ENCODE data around the gene TOX2.

The TOX2 gene

DNA sequence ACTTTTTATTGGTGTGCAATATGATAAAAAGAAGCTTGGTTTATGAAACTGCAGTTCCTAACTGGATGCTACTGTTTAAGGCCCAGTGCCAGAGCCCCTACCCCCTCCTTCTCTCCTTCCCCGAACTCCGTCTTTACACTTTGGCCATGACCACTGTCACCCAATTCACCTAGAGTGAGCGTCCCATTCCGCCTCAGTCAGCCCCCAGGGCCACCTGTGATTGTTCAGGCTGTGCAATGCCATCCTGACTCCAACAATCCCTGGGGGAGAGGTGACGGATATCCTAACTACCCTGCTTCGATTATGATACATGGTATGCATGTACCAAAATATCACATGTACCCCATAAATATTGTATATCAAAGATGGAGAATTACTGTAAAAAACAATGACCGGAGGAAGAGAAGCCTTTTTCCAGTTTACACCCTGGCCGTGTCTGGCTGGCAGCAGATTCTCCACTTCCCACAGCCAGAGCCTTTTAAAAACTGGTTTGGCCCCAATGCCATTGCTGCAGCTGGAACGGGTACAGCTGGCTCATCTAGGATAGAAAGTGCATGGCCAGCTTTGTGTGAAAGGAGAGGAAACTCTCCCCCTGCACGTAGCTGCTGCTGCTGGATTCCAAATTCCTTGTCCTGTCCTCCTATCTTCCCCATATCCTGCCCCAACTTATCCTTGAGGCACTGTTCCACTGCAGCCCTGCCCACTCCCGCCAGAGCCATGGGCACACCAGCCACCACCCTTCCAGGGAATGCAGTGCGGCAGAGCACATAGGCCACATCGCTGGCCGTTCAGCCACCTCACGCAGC, 172.6 kb downstream of the TOX2 start:
- ChIA-PET CTCF (interaction anchor here (0.5 to 1.5 kb wide), 2 partner anchors 30 to 1685 kb away, joined by 3 read pairs; no protein-coding TSS in a partner anchor), POLR2A (no interaction called here)
- H3K9me3 ChIP-seq (ENCODE audit: control extremely low read depth in 1 of 5, control insufficient read depth in 4 of 5, insufficient read depth in 2 of 5, low read depth in 1 of 5, low read length in 4 of 5), result peaks cover 0 to 2% (median 0%) of the 10 kb centered on the region in 5 experiments
- peaks cover 0 to 4% (median 2%) of the 10 kb centered on the region in 5 experiments for H3K27me3 ChIP-seq (replicated peaks in 2 of 5; ENCODE audit: control insufficient read depth in 4 of 5, insufficient read depth in 5 of 5, low read length in 4 of 5)
- DNase-seq, result no peak
- H3K36me3 ChIP-seq (ENCODE audit: control insufficient read depth in 4 of 4, insufficient read depth in 4 of 4, low read length in 3 of 4), result no peaks in the 10 kb centered on the region
- H3K4me3 ChIP-seq (ENCODE audit: control insufficient read depth in 1 of 7, extremely low read depth in 1 of 7, insufficient read depth in 4 of 7, low read depth in 2 of 7, low read length in 6 of 7), result no peak overlapping the region
- 95% methylated on average over 12 of the region's 15 CpGs for WGBS (ENCODE audit: insufficient coverage)
- H3K27ac ChIP-seq (ENCODE audit: insufficient read depth in 1 of 2, low read depth in 1 of 2, low read length in 2 of 2, poor library complexity in 1 of 2, severe bottlenecking in 2 of 2), result no peak overlapping the region
- no peaks in the 10 kb centered on the region for H3K4me1 ChIP-seq (ENCODE audit: control extremely low read depth in 1 of 4, control insufficient read depth in 4 of 4, insufficient read depth in 4 of 4, low read length in 3 of 4)

DNA sequence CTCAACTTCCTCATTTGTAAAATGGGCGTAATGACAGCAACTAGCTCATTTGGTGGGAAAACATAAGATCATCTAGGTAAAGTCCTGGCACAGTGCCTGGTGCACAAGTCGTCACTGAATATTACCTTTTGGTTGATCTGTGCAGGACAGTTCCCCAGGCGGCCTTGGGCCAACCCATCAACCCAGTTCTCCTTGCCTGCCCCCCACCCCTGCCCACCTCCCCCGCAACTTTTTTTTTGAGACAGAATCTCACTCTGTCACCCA, 173.1 kb downstream of the TOX2 start:
- H3K27ac ChIP-seq (ENCODE audit: insufficient read depth in 1 of 2, low read depth in 1 of 2, low read length in 2 of 2, poor library complexity in 1 of 2, severe bottlenecking in 2 of 2), result no peak overlapping the region
- H3K36me3 ChIP-seq (ENCODE audit: control insufficient read depth in 4 of 4, insufficient read depth in 4 of 4, low read length in 3 of 4), result no peaks in the 10 kb centered on the region
- ChIA-PET POLR2A (no interaction called here), CTCF (interaction anchor here (1.5 kb wide), 1 partner anchor 31 kb away, joined by 3 read pairs; no protein-coding TSS in a partner anchor)
- H3K9me3 ChIP-seq (ENCODE audit: control extremely low read depth in 1 of 5, control insufficient read depth in 4 of 5, insufficient read depth in 2 of 5, low read depth in 1 of 5, low read length in 4 of 5), result peaks cover 0 to 2% (median 0%) of the 10 kb centered on the region in 5 experiments
- DNase-seq, result no peak
- H3K4me3 ChIP-seq (ENCODE audit: control insufficient read depth in 1 of 7, extremely low read depth in 1 of 7, insufficient read depth in 4 of 7, low read depth in 2 of 7, low read length in 6 of 7), result no peak overlapping the region
- H3K4me1 ChIP-seq (ENCODE audit: control extremely low read depth in 1 of 4, control insufficient read depth in 4 of 4, insufficient read depth in 4 of 4, low read length in 3 of 4), result no peaks in the 10 kb centered on the region
- peaks cover 0 to 4% (median 2%) of the 10 kb centered on the region in 5 experiments for H3K27me3 ChIP-seq (replicated peaks in 2 of 5; ENCODE audit: control insufficient read depth in 4 of 5, insufficient read depth in 5 of 5, low read length in 4 of 5)
- 95% methylated on average over 4 of the region's 4 CpGs for WGBS (ENCODE audit: insufficient coverage)

DNA sequence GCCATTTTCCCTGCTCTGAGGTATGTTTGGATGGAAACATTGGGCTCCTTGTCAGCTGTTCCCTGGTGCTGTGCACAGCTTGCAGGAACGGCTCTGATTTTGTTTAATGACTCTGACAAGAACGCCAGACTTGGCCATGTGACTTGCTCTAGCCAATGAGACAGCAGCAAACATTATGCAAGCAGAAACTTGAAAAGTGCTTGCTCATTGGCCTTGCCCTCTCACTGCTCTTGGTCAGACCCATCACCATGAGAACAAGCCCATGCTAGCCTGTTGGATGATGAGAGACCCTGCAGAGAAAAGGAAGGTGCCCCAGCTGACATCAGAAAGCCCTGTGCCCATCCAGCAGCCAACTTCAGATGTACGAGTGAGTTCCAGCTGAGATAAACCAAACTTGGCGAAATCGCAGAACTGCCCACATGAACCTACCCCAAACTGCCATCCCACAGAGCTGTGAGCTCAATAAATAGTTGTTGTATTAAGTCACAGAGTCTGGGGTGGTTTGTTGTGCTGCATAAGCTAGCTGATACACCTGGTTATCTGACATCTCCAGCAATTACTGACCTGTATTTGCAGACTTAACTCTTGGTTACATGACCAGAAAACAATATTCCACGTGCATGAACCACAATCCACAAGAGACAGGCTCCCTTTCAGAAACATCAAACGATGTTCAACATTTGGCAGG, 175.5 kb downstream of the TOX2 start:
- CTCF ChIA-PET, result interaction anchor here (0.8 to 2.1 kb wide), 4 partner anchors 8 to 24 kb away, joined by 3 to 4 read pairs (median 3); no protein-coding TSS in a partner anchor
- 59% methylated on average over 4 of the region's 7 CpGs for WGBS (ENCODE audit: insufficient coverage)
- Histone ChIP-seq H3K36me3 (ENCODE audit: control insufficient read depth in 4 of 4, insufficient read depth in 4 of 4, low read length in 3 of 4) (no peaks in the 10 kb centered on the region), H3K27ac (ENCODE audit: insufficient read depth in 1 of 2, low read depth in 1 of 2, low read length in 2 of 2, poor library complexity in 1 of 2, severe bottlenecking in 2 of 2) (no peak overlapping the region), H3K4me3 (ENCODE audit: control insufficient read depth in 1 of 7, extremely low read depth in 1 of 7, insufficient read depth in 4 of 7, low read depth in 2 of 7, low read length in 6 of 7) (no peak overlapping the region), H3K9me3 (ENCODE audit: control extremely low read depth in 1 of 5, control insufficient read depth in 4 of 5, insufficient read depth in 2 of 5, low read depth in 1 of 5, low read length in 4 of 5) (no peaks in the 10 kb centered on the region), H3K27me3 (replicated peaks in 2 of 5; ENCODE audit: control insufficient read depth in 4 of 5, insufficient read depth in 5 of 5, low read length in 4 of 5) (peaks cover 0 to 4% (median 2%) of the 10 kb centered on the region in 5 experiments), H3K4me1 (ENCODE audit: control extremely low read depth in 1 of 4, control insufficient read depth in 4 of 4, insufficient read depth in 4 of 4, low read length in 3 of 4) (no peaks in the 10 kb centered on the region)
- DNase-seq, result peak in 1 of 3 donors; percentile 29
- POLR2A ChIA-PET, result no interaction called here

DNA sequence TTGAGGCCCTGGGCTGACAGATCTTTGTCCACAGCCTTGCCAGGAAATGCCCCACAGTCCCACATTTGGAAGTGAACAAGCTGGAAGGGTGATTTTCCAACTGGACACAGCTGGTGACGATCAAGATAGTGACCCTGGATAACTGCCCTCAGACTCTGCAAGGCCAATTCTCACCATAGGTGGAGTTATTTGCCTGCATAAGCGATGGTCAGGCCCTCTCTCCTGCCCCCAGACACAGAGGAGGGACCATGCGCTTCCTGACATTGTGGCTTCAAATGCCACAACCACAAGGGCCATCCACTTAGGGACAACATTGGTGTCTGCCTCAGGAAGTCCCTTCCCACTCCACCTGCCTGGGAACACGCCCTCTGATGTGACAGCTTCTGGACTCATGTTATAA, 176.4 kb downstream of the TOX2 start:
- H3K9me3 ChIP-seq (ENCODE audit: control extremely low read depth in 1 of 5, control insufficient read depth in 4 of 5, insufficient read depth in 2 of 5, low read depth in 1 of 5, low read length in 4 of 5), result no peaks in the 10 kb centered on the region
- H3K27me3 ChIP-seq (replicated peaks in 2 of 5; ENCODE audit: control insufficient read depth in 4 of 5, insufficient read depth in 5 of 5, low read length in 4 of 5), result peaks cover 0 to 4% (median 0%) of the 10 kb centered on the region in 5 experiments
- no peak overlapping the region for H3K27ac ChIP-seq (ENCODE audit: insufficient read depth in 1 of 2, low read depth in 1 of 2, low read length in 2 of 2, poor library complexity in 1 of 2, severe bottlenecking in 2 of 2)
- ChIA-PET CTCF (interaction anchor here (1.0 to 2.1 kb wide), 2 partner anchors 9 to 11 kb away, joined by 3 to 4 read pairs; no protein-coding TSS in a partner anchor), POLR2A (no interaction called here)
- H3K4me1 ChIP-seq (ENCODE audit: control extremely low read depth in 1 of 4, control insufficient read depth in 4 of 4, insufficient read depth in 4 of 4, low read length in 3 of 4), result no peaks in the 10 kb centered on the region
- no peak for DNase-seq
- 80% methylated on average over 4 of the region's 4 CpGs for WGBS (ENCODE audit: insufficient coverage)
- H3K36me3 ChIP-seq (ENCODE audit: control insufficient read depth in 4 of 4, insufficient read depth in 4 of 4, low read length in 3 of 4), result no peaks in the 10 kb centered on the region
- no peak overlapping the region for H3K4me3 ChIP-seq (ENCODE audit: control insufficient read depth in 1 of 7, extremely low read depth in 1 of 7, insufficient read depth in 4 of 7, low read depth in 2 of 7, low read length in 6 of 7)

DNA sequence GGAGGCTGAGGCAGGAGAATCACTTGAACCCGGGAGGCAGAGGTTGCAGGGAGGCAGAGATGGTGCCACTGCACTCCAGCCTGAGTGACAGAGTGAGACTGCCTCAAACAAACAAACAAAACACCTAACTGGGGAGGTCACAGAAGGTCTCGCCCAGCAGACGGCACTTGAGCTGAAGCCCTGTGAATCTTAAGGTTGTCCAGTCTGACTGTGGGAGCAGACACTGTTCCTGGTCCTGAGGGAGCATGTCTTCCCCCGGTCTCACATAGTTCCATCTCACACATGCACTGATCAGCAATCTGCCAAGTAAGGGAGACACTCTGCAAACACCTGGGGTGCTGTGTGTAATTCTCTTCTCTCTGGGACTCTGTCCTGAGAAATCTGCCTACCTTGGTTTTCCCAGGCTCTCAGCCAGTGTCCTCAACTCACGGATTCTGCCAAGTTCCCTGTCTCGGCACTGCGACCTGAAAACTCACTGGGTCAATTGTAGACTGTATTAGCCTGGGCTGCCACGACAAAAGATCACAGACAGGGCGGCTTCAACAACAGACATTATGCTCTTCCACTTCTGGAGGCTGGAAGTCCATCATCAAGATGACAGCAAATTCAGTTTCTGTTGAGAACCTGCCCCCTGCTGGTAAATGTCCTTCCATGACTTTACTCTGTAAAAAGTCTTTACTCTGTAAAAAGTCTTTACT, 178.0 kb downstream of the TOX2 start:
- H3K9me3 ChIP-seq (ENCODE audit: control extremely low read depth in 1 of 5, control insufficient read depth in 4 of 5, insufficient read depth in 2 of 5, low read depth in 1 of 5, low read length in 4 of 5), result no peaks in the 10 kb centered on the region
- CTCF ChIA-PET, result no interaction called here
- H3K4me1 ChIP-seq (ENCODE audit: control extremely low read depth in 1 of 4, control insufficient read depth in 4 of 4, insufficient read depth in 4 of 4, low read length in 3 of 4), result no peaks in the 10 kb centered on the region
- H3K36me3 ChIP-seq (ENCODE audit: control insufficient read depth in 4 of 4, insufficient read depth in 4 of 4, low read length in 3 of 4), result no peaks in the 10 kb centered on the region
- POLR2A ChIA-PET, result interaction anchor here (0.8 kb wide), 1 partner anchor 46 kb away, joined by 3 read pairs; no protein-coding TSS in a partner anchor
- peaks cover 0 to 4% (median 0%) of the 10 kb centered on the region in 5 experiments for H3K27me3 ChIP-seq (replicated peaks in 2 of 5; ENCODE audit: control insufficient read depth in 4 of 5, insufficient read depth in 5 of 5, low read length in 4 of 5)
- peak; percentile 32 to 62 (median 53) for DNase-seq
- WGBS (ENCODE audit: insufficient coverage), result 87% methylated on average over 8 of the region's 9 CpGs
- no peak overlapping the region for H3K4me3 ChIP-seq (ENCODE audit: control insufficient read depth in 1 of 7, extremely low read depth in 1 of 7, insufficient read depth in 4 of 7, low read depth in 2 of 7, low read length in 6 of 7)
- H3K27ac ChIP-seq (ENCODE audit: insufficient read depth in 1 of 2, low read depth in 1 of 2, low read length in 2 of 2, poor library complexity in 1 of 2, severe bottlenecking in 2 of 2), result no peak overlapping the region

DNA sequence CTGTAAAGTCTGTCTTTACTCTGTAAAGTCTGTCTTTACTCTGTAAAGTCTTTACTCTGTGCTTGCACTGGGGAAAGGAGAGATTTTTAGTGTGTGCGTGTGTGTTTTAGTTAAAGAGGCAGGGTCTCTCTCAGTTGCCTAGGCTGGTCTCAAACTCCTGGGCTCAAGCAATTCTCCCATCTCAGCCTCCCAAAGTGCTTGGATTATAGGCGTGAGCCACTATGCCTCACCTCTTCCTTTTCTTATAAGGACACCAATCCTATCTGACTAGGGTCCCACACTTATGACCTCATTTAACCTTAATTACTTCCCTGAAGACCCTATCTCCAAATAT, 178.6 kb downstream of the TOX2 start:
- no peak for DNase-seq
- Histone ChIP-seq H3K4me3 (ENCODE audit: control insufficient read depth in 1 of 7, extremely low read depth in 1 of 7, insufficient read depth in 4 of 7, low read depth in 2 of 7, low read length in 6 of 7) (no peak overlapping the region), H3K27ac (ENCODE audit: insufficient read depth in 1 of 2, low read depth in 1 of 2, low read length in 2 of 2, poor library complexity in 1 of 2, severe bottlenecking in 2 of 2) (no peak overlapping the region), H3K36me3 (ENCODE audit: control insufficient read depth in 4 of 4, insufficient read depth in 4 of 4, low read length in 3 of 4) (no peaks in the 10 kb centered on the region), H3K9me3 (ENCODE audit: control extremely low read depth in 1 of 5, control insufficient read depth in 4 of 5, insufficient read depth in 2 of 5, low read depth in 1 of 5, low read length in 4 of 5) (no peaks in the 10 kb centered on the region), H3K4me1 (ENCODE audit: control extremely low read depth in 1 of 4, control insufficient read depth in 4 of 4, insufficient read depth in 4 of 4, low read length in 3 of 4) (no peaks in the 10 kb centered on the region), H3K27me3 (replicated peaks in 2 of 5; ENCODE audit: control insufficient read depth in 4 of 5, insufficient read depth in 5 of 5, low read length in 4 of 5) (peaks cover 0 to 4% (median 0%) of the 10 kb centered on the region in 5 experiments)
- POLR2A ChIA-PET, result no interaction called here
- CTCF ChIA-PET, result interaction anchor here (1.4 kb wide), 1 partner anchor 345 kb away, joined by 3 read pairs; no protein-coding TSS in a partner anchor
- 83% methylated on average over 1 of the region's 2 CpGs for WGBS (ENCODE audit: insufficient coverage)

All from common myeloid progenitor, CD34-positive (primary cell).